ENCODE results near the gene SEC63.
"Not testable (repeated sequence)": the region's sequence is repeated elsewhere in the genome, so short reads cannot be mapped to it uniquely, and the experiment has no call there.

SEC63 gene

DNA sequence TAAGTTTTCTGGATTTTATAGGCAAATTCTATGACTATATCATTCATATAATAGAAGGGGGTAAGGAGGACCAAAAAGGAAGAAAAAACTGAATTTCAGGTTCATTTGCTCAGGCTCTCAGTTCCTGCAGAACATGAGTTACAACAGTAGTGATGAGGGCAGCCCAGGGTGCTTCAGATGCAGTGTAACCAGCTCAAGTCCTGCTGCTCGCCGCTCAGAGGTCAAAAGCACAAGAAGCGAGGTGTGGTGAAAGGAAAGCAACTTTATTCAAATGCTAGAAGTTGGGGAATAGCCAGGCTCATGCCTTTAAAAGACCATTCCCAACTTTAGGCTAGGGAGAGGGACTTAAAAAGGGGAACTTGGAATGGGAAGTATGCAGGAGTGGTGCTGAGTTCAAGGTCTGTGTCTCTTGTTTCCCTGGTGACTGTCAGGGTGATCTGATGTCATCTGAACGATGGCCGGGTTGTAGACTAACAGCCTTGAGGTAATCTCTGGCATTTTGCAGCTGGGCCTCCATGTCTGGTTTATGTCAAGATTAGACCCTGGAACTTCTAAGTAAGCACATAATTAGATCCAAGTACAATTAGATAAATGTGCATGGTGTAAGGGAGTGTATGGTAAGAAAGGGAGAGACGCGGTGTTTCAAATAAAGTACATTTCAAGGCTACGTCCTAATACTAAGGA is 14.5 kb upstream of the SEC63 start:
- no peak for DNase-seq

- no peak for DNase-seq
Measured at GRCh38 chr6:107971181-107971580, 13.2 kb upstream of the SEC63 start.

DNA sequence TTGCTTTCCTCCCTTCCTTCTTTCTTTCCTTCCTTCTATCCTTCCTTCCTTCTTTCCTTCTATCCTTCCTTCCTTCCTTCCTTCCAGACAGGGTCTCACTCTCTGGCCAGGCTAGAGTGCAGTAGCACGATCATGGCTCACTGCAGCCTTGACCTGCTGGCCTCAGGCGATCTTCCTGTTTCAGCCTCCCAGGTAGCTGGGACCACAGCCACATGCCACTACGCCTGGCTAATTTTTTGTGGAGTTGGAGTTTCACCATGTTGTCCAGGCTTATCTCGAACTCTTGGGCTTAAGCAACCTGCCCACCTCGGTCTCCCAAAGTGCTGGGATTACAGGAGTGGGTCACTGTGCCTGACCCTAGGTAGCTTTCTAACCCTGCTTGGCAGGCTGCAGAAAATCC is 12.2 kb upstream of the SEC63 start:
- no peak for DNase-seq

- no peak for DNase-seq
Measured at GRCh38 chr6:107968081-107968480, 10.1 kb upstream of the SEC63 start.

GRCh38 chr6:107965746-107966145 is 7.7 kb upstream of the SEC63 start:
- no peak for DNase-seq

GRCh38 chr6:107962723-107963122 is 4.7 kb upstream of the SEC63 start:
- DNase-seq = no peak

- DNase-seq = no peak
Measured at GRCh38 chr6:107959392-107959791, 1.4 kb upstream of the SEC63 start.

GRCh38 chr6:107958689-107959362 is 818 bp upstream of the SEC63 start:
- not testable (repeated sequence) for DNase-seq

DNA sequence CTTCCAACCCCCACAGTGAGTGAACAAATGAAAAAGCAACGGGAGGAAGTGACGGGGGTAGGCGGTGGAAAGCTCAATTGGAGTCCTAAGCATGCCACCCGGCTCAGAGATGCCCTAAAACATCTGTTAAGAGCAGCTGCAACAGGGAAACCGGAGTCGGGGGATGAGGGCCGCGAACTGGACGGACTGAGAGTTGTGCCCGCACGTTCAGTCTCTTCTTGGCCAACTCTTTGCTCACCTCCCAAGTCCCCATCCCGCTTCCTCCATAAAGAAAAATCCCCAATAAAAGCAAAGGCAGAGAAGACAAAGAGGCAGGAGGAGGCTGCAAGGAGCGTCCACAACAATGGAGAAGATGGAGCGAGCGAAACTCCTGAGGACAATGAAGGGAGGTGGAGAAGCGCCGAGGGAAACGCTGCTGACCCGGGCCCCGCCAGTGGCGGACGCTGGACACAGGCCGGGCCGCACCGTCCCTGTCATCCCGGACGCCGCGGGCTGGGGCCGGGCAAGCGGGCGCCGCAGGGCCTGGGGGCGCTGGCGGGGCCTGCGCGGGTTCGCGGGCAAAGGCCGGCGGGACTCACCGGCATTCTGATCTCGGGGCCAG is 600 bp downstream of the SEC63 start:
- DNase-seq = peak; percentile 73

GRCh38 chr6:107956586-107957307 is 1.3 kb downstream of the SEC63 start:
- DNase-seq = no peak

DNA sequence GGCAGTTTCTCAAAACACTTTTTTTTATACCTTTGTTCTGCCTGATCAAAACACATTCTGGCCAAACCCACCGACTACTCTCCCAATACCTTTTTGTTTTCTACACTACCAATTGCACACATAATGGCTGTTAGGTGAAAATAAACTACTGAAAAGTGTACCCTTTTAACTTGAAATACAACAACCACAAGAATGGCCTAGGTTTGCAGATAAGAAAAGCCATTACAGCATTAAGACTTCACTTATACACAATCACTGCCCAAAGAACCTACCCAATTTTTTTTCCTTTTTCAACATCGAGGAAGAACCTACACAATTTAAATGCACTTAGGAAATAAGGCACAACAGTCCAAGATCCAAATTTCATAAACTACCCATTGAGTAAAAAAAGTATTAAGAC is 1.8 kb downstream of the SEC63 start:
- DNase-seq = no peak

GRCh38 chr6:107953858-107954414 is 4.1 kb downstream of the SEC63 start:
- DNase-seq = not testable (repeated sequence)

DNA sequence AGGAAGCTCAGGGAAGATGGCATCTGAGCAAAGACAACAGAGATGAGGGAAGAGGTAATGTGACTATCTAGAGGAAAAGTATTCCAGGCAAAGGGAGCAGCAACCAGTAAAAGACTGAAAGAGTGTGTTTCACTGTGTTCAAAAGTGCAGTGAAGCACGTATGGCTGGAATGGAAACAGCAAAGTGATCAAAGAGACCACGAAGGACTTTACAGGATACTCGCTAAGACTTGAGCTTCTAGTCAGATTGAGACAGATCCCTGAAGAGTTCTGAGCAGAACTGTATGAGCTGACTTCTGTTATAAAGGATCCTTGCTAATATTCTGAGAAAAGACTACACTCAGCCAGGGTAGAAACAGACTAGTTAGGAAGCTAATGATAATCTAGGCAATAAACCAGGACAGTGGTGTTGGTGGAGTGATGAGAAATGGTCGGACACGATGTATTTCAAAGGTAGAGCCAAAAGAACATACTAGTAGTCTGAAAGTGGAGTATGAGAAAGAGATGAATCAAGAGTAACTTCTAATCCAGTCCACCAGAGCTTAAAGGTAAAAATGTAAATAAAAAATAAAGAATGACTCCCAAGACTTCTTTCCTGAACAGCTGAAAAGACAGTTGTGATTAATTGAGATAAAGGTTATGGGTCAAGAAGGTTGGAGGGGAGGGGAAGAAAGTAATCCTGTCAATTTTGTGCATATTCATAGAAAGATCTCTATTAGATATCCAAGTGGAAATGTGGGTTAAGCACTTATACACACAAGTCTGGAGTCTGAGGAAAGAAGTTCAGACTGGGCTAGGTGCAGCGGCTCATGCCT is 14.2 kb downstream of the SEC63 start:
- DNase-seq = no peak

DNA sequence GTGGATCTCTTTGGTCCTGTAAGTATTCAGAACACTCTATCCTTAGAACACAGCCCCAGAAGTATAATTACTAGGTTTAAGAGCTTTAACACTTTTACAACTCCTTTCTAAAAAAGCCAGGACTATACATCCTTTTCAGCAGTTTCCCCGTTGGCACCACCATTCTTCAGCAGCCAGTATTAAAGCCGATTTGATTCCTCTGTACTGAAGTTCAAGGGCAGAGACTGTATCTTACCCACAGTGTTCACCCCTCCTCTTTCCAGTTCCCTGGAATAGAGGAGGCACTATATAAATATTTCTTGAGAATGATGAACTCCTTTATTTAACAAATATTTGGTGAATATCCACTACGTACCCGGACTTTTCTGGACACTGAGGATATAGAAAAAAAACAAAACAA is 15.9 kb downstream of the SEC63 start:
- no peak for DNase-seq

GRCh38 chr6:107941627-107942026 is 16.4 kb downstream of the SEC63 start:
- no peak for DNase-seq

GRCh38 chr6:107941199-107941598 is 16.8 kb downstream of the SEC63 start:
- DNase-seq = no peak

- DNase-seq = not testable (repeated sequence)
Measured at GRCh38 chr6:107936910-107937292, 21.1 kb downstream of the SEC63 start.

GRCh38 chr6:107936162-107936909 is 21.7 kb downstream of the SEC63 start:
- no peak for DNase-seq

- not testable (repeated sequence) for DNase-seq
Measured at GRCh38 chr6:107934229-107934628, 23.8 kb downstream of the SEC63 start.

GRCh38 chr6:107932580-107932979 is 25.4 kb downstream of the SEC63 start:
- no peak for DNase-seq

- no peak for DNase-seq
Measured at GRCh38 chr6:107931894-107932293, 26.1 kb downstream of the SEC63 start.

DNA sequence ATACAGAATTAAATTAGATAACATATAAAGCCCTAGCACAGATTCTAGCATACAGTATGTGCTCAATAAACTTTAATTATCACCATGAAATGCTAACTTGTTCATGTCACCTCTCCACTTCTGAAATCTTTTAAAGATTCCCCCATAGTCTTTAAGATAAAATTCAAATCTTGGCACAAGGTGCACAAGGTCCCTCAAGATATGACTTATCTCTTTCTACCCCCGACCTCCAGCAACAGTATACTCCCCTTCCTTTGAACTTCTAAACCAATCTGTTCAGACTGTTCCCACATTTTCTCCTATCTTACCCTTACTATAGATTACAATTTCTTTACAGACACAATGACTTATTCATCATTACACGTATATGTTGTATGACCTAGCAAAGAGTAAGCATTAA is 29.0 kb downstream of the SEC63 start:
- no peak for DNase-seq

Data from CD4-positive, alpha-beta T cell treated with Interleukin-17A for 1 hour (primary cell).